SU-DHL-6 (cell line): Measurements from ENCODE around the gene MEA1.

Experiments
- CTCF ChIP-seq: fragments of 200-600 bp; sonication (generic); IDR thresholded peaks from one replicate; pipeline ENCODE4 v1.5.1; 2017; ENCODE audit warnings: antibody characterized with exemption, mild to moderate bottlenecking, low read length, moderate library complexity; ENCODE audit not compliant: insufficient read depth, poor library complexity, severe bottlenecking
- EZH2phosphoT487 ChIP-seq: fragments of 200-600 bp; sonication (generic), shearing (Covaris generic); conservative IDR thresholded peaks from 2 replicates; pipeline ENCODE4 v1.6.1; 2018; ENCODE audit warnings: mild to moderate bottlenecking, antibody characterized with exemption, low read length, moderate library complexity, mixed read lengths

GRCh38 chr6:43060755-43061633, 47.2 kb upstream of the MEA1 start:
- TF ChIP-seq CTCF (no peak), EZH2phosphoT487 (no peak)
